Right atrium auricular region (tissue), 2 donors: Measurements from ENCODE around the gene MUC12. TPM values are rescaled to one million over a fixed set of nuclear protein-coding genes. Genes with fewer than 3 reads are reported as not detected.

Experiments used
- DNase-seq: peaks from one replicate; pipeline ENCODE4 v3.0.0-alpha.2; 2019; ENCODE audit warnings: low spot score
- H3K27ac ChIP-seq, 2 donors: fragments of 200-600 bp; sonication (generic); 1 replicate in 1 of 2; 2 replicates in 1 of 2; pipeline ENCODE4 v1.5.1; 2016 to 2019
- H3K27me3 ChIP-seq, 2 donors: fragments of 200-600 bp; sonication (generic); one replicate each; pipeline versions ENCODE4 v1.5.1 to v1.6.0; 2017 to 2019
- H3K36me3 ChIP-seq: fragments of 200-600 bp; sonication (generic); one replicate; pipeline ENCODE4 v1.5.1; 2016
- H3K4me1 ChIP-seq, 2 donors: fragments of 200-600 bp; sonication (generic); one replicate each; pipeline versions ENCODE4 v1.5.1 to v1.6.0; 2017 to 2019
- H3K4me3 ChIP-seq, 2 donors: fragments of 200-600 bp; sonication (generic); 1 replicate in 1 of 2; 2 replicates in 1 of 2; pipeline ENCODE4 v1.5.1; 2017 to 2019; ENCODE audit warnings: mild to moderate bottlenecking in 1 of 2, moderate library complexity in 1 of 2
- H3K9me3 ChIP-seq, 2 donors: fragments of 200-600 bp; sonication (generic); one replicate each; pipeline ENCODE4 v1.5.1; 2019
- CTCF ChIP-seq, 2 donors: fragments of 200-600 bp; sonication (generic); IDR thresholded peaks; one replicate each; pipeline ENCODE4 v1.5.1; 2019; ENCODE audit warnings: antibody characterized with exemption in 2 of 2
- total RNA-seq, 2 donors: library from RNA; depleted of rRNA; stranded (reverse); fragments of >200 nt; gene quantifications; one replicate each; pipeline ENCODE4 v1.1.0, GENCODE V29; 2016

The MUC12 gene
- total RNA-seq, 2 donors from 2014 or later = not detected

GRCh38 chr7:101066141-101066832 lies 96.9 kb downstream of the MUC12 start:
- Histone ChIP-seq H3K9me3 (no peaks in the 10 kb centered on the region), H3K27ac (no peak overlapping the region), H3K4me3 (no peak overlapping the region), H3K36me3 (no peaks in the 10 kb centered on the region), H3K27me3 (no peaks in the 10 kb centered on the region), H3K4me1 (no peaks in the 10 kb centered on the region)
- TF ChIP-seq CTCF (IDR thresholded peaks at IDR 0.05) = no peak
- no peak for DNase-seq

GRCh38 chr7:101066833-101067177 lies 97.4 kb downstream of the MUC12 start:
- Histone ChIP-seq H3K36me3 (no peaks in the 10 kb centered on the region), H3K9me3 (no peaks in the 10 kb centered on the region), H3K4me1 (no peaks in the 10 kb centered on the region), H3K27ac (no peak overlapping the region), H3K4me3 (no peak overlapping the region), H3K27me3 (no peaks in the 10 kb centered on the region)
- DNase-seq = no peak
- TF ChIP-seq CTCF (IDR thresholded peaks at IDR 0.05) = no peak

- no peak for DNase-seq
- no peak for TF ChIP-seq CTCF (IDR thresholded peaks at IDR 0.05)
- Histone ChIP-seq H3K4me1 (no peaks in the 10 kb centered on the region), H3K27me3 (no peaks in the 10 kb centered on the region), H3K9me3 (no peaks in the 10 kb centered on the region), H3K4me3 (no peak overlapping the region), H3K36me3 (no peaks in the 10 kb centered on the region), H3K27ac (no peak overlapping the region)
Measured at GRCh38 chr7:101068401-101068800, 99.0 kb downstream of the MUC12 start.

Other genes starting within 250 kb of the MUC12 start
- not detected for gene EPO, start 249.1 kb upstream of the MUC12 start, total RNA-seq
- gene ZAN, start 236.0 kb upstream of the MUC12 start, total RNA-seq = not detected
- gene EPHB4, start 142.0 kb upstream of the MUC12 start, total RNA-seq = 10 to 100 TPM; 25.0 to 64.6 TPM
- 1 to 10 TPM; 5.0 to 9.0 TPM for gene SLC12A9, start 116.9 kb upstream of the MUC12 start, total RNA-seq
- gene TRIP6, start 102.2 kb upstream of the MUC12 start, total RNA-seq = 10 to 100 TPM; 41.6 to 64.4 TPM
- 10 to 100 TPM; 33.4 to 49.6 TPM for gene SRRT, start 94.5 kb upstream of the MUC12 start, total RNA-seq
- gene UFSP1, start 79.8 kb upstream of the MUC12 start, total RNA-seq = 1 to 10 TPM; 3.0 to 3.7 TPM
- 10 to 100 TPM in 1 of 2 donors, 1 to 10 TPM in 1; 5.4 to 33.0 TPM for gene ACHE, start 73.7 kb upstream of the MUC12 start, total RNA-seq
- gene MUC3A, start 20.0 kb upstream of the MUC12 start, total RNA-seq = under 1 TPM in 1 of 2 donors, not detected in 1; 0.24 TPM
- gene MUC17, start 50.5 kb downstream of the MUC12 start, total RNA-seq = not detected
- 10 to 100 TPM; 10.2 to 15.2 TPM for gene TRIM56, start 115.9 kb downstream of the MUC12 start, total RNA-seq
- gene SERPINE1, start 157.5 kb downstream of the MUC12 start, total RNA-seq = 10 to 100 TPM; 28.0 to 40.8 TPM
- gene AP1S1, start 184.9 kb downstream of the MUC12 start, total RNA-seq = 10 to 100 TPM; 16.1 to 18.8 TPM
- gene VGF, start 196.0 kb downstream of the MUC12 start, total RNA-seq = not detected
- gene NAT16, start 210.7 kb downstream of the MUC12 start, total RNA-seq = not detected
- gene MOGAT3, start 231.5 kb downstream of the MUC12 start, total RNA-seq = not detected
- 10 to 100 TPM; 35.5 to 35.9 TPM for gene PLOD3, start 248.0 kb downstream of the MUC12 start, total RNA-seq
- gene ZNHIT1, start 248.6 kb downstream of the MUC12 start, total RNA-seq = 10 to 100 TPM; 65.3 to 69.6 TPM